ENCODE measurements around the gene CNOT3.
"Not testable (repeated sequence)": the region's sequence is repeated elsewhere in the genome, so short reads cannot be mapped to it uniquely, and the experiment has no call there.

The CNOT3 gene

GRCh38 chr19:54172471-54173358 lies 35.2 kb downstream of the CNOT3 start, which contains the start of gene TMC4:
TSS of gene TMC4 (minus strand) at chr19:54173160. CDS start at chr19:54173117, 43 bp downstream.
- DNase-seq, result no peak

- DNase-seq, result no peak
These were observed 35.8 kb downstream of the CNOT3 start for GRCh38 chr19:54173359-54173699.

DNA sequence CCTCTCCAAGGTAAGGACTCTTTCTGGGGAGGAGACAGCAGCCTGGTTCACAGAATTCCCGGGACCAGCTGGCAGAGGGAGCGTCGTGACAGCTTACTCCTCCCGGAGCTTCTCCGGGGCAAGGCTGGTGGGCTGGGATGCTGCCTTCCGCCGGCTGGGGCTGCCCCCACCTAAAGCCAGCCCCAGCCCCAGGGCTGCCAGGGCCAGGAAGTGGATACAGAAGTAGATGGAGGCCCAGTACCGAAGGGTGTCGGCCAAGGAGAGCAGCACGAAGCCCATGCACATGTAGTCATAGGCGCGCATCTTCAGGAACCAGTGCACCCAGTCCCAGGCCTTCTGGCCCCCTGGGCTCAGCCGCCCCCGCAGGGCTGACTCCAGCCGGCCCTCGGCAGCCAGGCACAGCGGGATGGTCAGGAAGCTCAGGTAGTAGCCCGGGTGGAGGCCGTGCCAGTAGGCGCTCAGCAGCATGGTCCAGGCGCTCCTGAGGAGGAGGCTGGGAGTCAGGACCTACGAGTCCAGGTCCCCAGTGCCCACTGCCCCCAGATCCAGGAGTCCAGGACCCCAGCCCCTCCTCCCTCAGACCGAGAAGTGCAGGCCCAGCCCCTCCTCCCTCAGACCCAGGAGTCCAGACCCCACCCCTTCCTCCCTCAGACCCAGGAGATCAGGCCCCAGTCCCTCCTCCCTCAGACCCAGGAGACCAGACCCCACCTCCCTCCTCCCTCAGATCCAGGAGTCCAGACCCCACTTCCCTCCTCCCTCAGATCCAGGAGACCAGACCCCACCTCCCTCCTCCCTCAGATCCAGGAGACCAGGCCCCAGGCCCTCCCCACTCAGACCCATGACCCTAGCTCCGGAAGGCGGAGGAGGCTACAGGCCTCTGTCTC lies 36.6 kb downstream of the CNOT3 start:
- no peak for DNase-seq

- peak; percentile 64 for DNase-seq
These were observed 41.2 kb downstream of the CNOT3 start for GRCh38 chr19:54178581-54179261.

- no peak for DNase-seq
These were observed 41.8 kb downstream of the CNOT3 start for GRCh38 chr19:54179262-54179852.

DNA sequence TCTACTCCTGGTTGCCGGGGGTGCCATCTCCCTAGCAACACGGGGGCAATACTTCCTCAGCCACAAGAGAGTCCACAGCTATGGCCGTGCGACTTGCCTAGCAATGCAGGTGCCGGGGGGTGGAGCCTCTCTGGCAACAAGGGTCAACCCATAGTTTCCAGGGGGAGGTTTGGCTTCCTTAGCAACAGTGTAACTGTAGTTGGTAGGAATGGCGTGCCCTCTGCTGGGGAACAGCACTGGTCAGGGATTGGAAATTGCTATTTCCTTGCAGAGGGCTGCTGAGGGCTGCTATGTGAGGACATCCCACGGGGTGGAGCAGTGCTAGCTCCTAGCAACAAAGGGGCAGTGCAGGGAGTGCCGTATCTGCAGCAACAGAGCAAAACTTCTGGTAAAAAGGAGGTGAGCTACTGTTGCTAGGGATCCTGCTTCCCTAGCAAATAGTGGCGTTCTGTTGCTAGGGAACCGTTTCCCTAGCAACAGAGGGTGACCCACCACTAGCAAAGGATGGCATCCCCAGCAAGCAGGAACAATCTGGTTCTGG lies 42.4 kb downstream of the CNOT3 start:
- peak; percentile 66 for DNase-seq

GRCh38 chr19:54180691-54181091 lies 43.1 kb downstream of the CNOT3 start:
- no peak for DNase-seq

GRCh38 chr19:54181894-54182293 lies 44.3 kb downstream of the CNOT3 start:
- DNase-seq, result not testable (repeated sequence)

DNA sequence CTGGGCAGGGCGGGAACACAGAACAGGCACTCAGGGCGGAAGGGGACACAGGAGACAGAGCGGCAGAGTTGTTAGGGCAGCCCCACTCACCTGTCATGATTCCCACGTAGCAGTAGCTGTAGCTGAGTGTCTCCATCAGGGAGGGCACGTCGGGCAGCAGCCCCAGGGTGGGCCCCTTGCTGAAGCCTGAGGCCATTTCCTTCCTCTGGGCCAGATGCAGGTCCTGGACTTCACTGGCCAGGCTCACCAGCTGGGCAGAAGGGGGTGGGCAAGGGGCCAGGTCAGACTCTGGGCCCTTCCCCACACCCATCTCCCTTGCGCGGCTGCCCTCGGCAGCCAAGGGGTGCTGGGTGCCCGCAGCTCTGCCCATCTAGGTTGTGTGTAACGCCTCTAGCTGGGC lies 45.9 kb downstream of the CNOT3 start:
- no peak for DNase-seq

DNA sequence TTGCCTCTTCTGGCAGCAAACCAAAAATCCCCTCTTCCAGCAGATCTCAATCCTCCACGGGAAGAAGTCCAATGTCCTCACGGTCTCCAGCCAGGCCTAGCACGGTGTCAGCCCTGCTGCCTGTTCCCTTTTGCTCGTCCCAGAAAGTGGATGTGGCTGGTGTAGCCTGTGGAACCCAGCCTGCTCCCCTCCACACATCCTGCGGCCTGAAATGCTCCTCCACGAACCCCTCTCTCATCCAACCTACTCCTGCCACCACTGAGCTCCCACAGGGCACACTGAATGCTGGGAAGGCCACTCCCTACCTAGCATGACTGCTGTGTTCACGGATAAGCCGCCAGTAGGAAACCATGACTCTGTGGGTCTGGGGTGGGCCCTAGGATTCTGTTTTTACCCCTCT lies 48.8 kb downstream of the CNOT3 start:
- DNase-seq, result no peak

GRCh38 chr19:54186934-54187381 lies 49.4 kb downstream of the CNOT3 start:
- no peak for DNase-seq

- DNase-seq, result peak; percentile 95
These were observed 50.8 kb downstream of the CNOT3 start for GRCh38 chr19:54188215-54188871.

DNA sequence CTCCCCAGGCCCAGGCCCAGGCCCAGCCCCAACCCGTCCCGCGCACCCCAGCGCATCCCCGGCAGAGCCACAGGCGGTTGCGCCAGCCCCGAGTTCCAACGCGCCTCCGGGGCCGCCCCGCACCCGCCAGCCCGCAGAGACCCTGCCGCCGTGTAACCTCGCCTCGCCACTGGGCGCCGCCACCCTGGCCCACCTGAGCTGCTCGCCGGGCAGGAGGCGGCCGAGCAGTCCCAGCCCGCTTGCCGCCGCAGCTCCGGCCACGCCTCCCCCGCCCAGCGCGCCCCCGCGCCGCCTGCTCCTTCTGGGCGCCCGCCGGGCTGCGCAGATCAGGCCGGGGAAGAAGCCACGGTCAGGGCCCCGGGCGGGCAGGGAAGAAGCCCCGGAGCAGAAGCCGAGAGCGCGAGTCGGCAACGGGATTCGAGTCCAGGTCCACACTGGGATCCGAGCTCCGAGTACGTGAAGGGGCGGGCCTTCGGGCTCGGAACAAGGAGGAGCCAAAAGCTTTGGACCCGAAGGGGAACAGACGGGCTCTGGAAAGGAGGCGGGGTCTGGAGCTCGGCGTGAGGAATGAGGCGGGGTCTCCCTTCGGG lies 51.7 kb downstream of the CNOT3 start, which contains the start of gene MBOAT7:
TSS of gene MBOAT7 (minus strand) at position 436 of the 590 bp plus-strand sequence. CDS start 1,072 bp downstream, outside the sequence.
- DNase-seq, result no peak

DNA sequence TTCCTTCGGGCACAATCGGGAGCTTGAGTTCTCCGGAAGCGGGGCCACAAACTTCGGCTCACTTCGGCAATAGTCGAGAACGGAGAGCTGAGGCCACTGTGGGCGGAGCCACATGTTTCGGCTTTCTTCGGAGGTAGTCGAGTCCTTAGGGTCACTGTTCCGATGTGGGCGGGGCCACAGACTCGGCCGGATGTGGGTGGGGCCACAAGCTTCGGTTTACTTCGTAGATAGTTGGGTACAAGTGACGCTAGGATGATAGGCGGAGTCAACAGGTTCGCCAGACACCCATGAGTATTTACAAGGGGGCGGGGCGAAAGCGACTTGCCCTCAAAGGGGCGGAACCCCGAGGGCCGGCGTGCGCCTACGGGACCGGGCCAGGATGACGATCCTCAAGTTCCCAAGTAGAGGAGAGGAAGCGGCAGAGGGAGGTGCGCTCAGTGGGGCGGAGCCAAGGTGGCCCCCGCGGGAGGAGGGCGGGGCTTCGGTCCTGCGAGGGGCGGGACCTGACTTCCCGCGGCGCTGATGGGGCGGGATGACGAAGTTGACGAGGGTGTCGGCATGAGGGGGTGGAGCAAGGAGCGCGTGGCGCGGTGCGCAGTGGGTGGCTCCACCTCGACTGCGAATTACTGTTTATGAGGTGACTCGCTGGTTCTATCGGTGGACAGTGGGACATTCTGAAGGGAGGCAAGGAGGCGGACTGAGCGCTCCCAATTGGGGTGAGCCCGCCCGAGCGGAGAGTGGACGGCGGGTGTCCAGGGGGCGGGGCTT lies 52.4 kb downstream of the CNOT3 start:
- peak; percentile 100 for DNase-seq

DNA sequence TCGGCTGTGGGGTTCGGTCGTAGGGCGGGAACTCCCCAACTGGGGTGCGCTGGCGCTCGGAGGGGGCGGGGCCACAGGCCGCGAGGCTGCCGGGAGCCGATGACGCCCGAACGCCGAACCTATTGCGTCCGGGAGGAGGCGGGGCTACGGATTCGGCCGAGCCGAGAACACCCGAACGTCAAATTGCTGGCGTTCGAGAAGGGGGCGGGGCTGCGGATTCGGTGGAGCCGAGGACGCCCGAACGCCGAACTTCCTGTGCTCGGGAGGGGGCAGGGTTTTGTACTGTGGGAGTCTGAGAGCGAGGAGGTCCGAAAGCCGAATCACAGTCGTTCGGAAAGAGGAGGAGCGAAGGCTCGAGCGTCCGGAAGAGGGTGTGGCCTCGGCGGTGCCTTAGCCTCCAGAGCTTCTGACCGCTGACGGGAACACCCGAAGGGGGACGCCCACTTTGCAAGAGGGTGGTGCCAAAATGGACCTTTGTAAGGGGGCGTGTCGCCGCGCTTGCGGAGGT lies 53.0 kb downstream of the CNOT3 start:
- peak; percentile 100 for DNase-seq

DNA sequence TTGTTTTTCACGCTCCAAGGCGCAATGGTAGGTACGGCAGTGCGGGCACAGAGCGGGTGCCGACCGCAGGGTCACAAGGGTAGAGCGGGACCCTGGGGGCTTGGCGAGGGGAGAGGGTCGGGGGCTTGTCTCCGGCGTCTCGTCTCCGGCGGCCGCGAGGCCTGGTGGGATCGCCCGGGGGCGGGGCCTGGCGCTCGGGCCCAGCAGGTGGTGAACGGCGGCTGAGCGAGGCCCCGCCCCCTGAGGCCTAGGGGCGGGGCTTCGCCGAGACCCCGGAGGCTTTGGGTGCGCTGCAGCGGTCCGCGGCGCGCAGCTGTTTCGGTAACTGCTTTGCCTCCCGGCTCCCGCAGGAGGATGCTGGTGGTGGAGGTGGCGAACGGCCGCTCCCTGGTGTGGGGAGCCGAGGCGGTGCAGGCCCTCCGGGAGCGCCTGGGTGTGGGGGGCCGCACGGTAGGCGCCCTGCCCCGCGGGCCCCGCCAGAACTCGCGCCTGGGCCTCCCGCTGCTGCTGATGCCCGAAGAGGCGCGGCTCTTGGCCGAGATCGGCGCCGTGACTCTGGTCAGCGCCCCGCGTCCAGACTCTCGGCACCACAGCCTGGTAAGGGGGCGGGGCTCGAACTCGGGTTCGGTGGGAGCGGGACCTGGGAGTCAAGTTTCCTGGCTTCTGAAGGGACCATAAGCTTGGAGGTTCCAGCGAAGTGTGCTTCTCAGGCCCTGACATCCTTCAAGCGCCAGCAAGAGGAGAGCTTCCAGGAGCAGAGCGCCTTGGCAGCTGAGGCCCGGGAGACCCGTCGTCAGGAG lies 53.6 kb downstream of the CNOT3 start, which contains the start of gene TSEN34:
TSS of gene TSEN34 (plus strand) at position 298 of the 800 bp plus-strand sequence. CDS start at position 355, 57 bp downstream.
- peak; percentile 94 for DNase-seq

DNA sequence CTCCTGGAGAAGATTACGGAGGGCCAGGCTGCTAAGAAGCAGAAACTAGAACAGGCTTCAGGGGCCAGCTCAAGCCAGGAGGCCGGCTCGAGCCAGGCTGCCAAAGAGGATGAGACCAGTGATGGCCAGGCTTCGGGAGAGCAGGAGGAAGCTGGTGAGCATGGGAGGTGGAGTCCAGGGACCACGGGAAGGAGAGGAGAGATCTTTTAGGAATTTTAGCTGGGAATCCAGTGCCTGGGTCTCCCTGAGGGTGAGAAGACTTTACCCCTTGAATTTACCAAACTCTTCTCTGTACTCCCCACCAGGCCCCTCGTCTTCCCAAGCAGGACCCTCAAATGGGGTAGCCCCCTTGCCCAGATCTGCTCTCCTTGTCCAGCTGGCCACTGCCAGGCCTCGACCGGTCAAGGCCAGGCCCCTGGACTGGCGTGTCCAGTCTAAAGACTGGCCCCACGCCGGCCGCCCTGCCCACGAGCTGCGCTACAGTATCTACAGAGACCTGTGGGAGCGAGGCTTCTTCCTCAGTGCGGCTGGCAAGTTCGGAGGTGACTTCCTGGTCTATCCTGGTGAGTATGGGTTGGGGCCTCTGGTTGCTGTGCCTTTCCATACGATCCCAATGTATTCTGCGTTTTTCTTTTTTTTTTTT lies 54.4 kb downstream of the CNOT3 start:
- DNase-seq, result no peak

DNA sequence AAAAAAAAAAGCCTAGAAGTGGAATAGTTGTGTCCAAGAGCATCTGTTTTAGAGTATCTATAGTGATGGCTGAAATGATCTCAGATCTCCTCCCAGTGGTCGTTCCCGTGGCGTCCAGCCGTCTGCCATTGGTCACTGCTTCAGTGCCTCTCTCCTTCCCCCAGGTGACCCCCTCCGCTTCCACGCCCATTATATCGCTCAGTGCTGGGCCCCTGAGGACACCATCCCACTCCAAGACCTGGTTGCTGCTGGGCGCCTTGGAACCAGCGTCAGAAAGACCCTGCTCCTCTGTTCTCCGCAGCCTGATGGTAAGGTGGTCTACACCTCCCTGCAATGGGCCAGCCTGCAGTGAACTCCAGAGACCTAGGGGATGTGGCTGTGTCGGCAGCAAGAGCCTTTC lies 55.4 kb downstream of the CNOT3 start:
- DNase-seq, result no peak

- not testable (repeated sequence) for DNase-seq
These were observed 56.9 kb downstream of the CNOT3 start for GRCh38 chr19:54194463-54194862.
